Stimulated activated naive CD8-positive, alpha-beta T cell treated with anti-CD3 and anti-CD28 coated beads, Interleukin-15, Interleukin-2, amounts not matched to agents 100 ng/mL and 50 ng/mL, for 24 hours (primary cell): Measurements from ENCODE around the gene ACOX1.

Source experiments
- H3K27ac Mint-ChIP-seq: one replicate; pipeline ENCODE4 v1.8.0; 2021; ENCODE audit warnings: mild to moderate bottlenecking, mixed read lengths
- H3K27me3 Mint-ChIP-seq: one replicate; pipeline ENCODE4 v1.8.0; 2021; ENCODE audit warnings: mixed read lengths
- H3K36me3 Mint-ChIP-seq: one replicate; pipeline ENCODE4 v1.8.0; 2021; ENCODE audit warnings: low read depth, mixed read lengths
- H3K4me1 Mint-ChIP-seq: one replicate; pipeline ENCODE4 v1.8.0; 2021; ENCODE audit warnings: low read depth, mixed read lengths
- H3K4me3 Mint-ChIP-seq: one replicate; pipeline ENCODE4 v1.8.0; 2021; ENCODE audit warnings: mild to moderate bottlenecking, mixed read lengths
- H3K9me3 Mint-ChIP-seq: one replicate; pipeline ENCODE4 v1.8.0; 2021; ENCODE audit warnings: mixed read lengths

ACOX1 gene

DNA sequence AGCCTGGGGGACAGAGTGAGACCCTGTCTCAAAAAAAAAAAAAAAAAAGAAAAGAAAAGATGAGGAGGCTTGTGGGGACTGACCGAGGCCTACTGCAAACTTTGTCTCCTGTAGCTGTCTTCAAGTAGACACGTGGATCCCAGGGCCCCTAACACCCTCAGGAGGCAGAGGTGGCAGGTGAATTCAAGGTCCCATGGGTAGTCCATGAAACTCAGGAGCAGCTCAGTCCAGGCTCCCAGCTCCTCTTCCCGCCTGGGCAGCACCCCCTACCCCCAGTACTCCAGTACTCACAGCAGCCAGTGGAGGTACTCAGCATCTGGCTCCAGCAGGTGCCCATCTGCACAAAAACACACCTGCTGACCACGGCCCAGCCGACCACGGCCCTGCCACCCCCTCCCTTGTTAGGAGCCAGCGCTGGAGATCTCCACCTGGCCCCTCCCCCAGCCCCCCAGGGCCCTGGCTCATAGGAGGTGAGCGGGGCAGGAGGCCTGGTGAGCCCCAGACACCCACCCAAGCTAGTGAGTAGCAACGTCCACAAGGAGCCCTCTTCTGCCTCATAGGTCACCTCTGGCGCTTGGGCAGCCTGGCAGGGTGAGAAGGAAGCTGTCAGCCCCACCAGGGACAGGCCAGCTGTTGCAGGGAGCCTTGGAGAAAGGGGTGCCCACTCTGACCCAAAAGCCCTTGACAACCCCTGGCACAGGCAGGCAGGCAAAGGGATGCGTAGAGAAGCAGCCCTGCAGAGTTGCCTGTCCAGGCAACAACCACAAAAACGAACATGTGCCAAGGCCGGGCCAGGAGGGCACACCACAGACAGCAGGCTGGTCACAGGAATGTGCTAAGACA, 78.1 kb downstream of the ACOX1 start:
- H3K4me1 Mint-ChIP-seq = peaks cover 24% of the 10 kb centered on the region
- no peaks in the 10 kb centered on the region for H3K9me3 Mint-ChIP-seq
- no peaks in the 10 kb centered on the region for H3K27me3 Mint-ChIP-seq
- peaks cover 29% of the 10 kb centered on the region for H3K36me3 Mint-ChIP-seq
- no peak overlapping the region for H3K4me3 Mint-ChIP-seq
- H3K27ac Mint-ChIP-seq = no peak overlapping the region

GRCh38 chr17:75899767-75900468, 79.0 kb downstream of the ACOX1 start:
- Mint-ChIP-seq H3K4me3 (no peak overlapping the region), H3K36me3 (peaks cover 37% of the 10 kb centered on the region), H3K27me3 (no peaks in the 10 kb centered on the region), H3K27ac (no peak overlapping the region), H3K4me1 (peaks cover 27% of the 10 kb centered on the region), H3K9me3 (no peaks in the 10 kb centered on the region)

DNA sequence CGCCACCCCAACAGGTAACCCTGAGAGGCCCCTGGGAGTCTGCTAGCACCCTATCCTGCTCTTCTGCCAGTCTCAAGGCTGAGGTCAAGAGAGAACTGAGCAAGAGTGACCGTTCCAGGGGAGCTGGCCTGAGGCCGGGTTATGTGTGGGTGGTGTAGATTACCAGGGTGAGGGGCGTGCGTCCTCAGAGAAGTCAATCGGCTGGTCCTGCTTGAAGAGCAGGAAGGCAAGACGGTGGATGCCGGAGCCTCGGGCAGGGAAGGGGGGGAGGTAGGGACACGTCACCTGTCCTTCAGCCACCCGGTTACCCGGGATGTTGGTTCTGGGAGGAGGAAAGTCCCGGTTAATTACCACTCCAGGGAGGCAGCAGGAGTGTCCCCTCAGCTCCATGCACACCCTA, 79.6 kb downstream of the ACOX1 start:
- no peak overlapping the region for H3K27ac Mint-ChIP-seq
- no peaks in the 10 kb centered on the region for H3K27me3 Mint-ChIP-seq
- no peak overlapping the region for H3K4me3 Mint-ChIP-seq
- H3K9me3 Mint-ChIP-seq = no peaks in the 10 kb centered on the region
- peaks cover 28% of the 10 kb centered on the region for H3K4me1 Mint-ChIP-seq
- peaks cover 38% of the 10 kb centered on the region for H3K36me3 Mint-ChIP-seq

GRCh38 chr17:75898791-75899190, 80.2 kb downstream of the ACOX1 start:
- Mint-ChIP-seq H3K27ac (no peak overlapping the region), H3K4me3 (no peak overlapping the region), H3K27me3 (no peaks in the 10 kb centered on the region), H3K4me1 (peaks cover 30% of the 10 kb centered on the region), H3K36me3 (peaks cover 40% of the 10 kb centered on the region), H3K9me3 (no peaks in the 10 kb centered on the region)

DNA sequence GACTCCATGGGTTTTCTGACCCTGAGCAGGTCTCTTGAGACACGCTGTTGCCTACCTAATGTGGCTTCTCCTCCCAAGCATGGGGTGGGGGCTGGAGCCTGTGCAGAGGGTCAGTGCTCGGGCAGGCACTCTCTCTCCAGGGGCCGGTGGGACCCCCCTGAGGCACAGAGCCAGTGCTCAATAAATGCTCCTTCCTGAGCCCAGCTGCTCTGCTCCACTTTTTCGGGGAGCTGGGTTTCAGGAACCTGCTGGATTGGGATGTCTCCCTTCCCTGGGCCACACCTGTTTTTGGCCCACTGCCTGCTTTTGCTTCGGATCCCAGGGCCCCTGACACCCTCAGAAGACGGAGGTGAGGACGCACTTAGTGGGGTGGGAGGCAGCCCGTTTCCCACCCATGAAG, 80.9 kb downstream of the ACOX1 start:
- peaks cover 41% of the 10 kb centered on the region for H3K36me3 Mint-ChIP-seq
- H3K4me3 Mint-ChIP-seq = peak overlapping the region; percentile 54
- peaks cover 25% of the 10 kb centered on the region for H3K4me1 Mint-ChIP-seq
- no peak overlapping the region for H3K27ac Mint-ChIP-seq
- no peaks in the 10 kb centered on the region for H3K9me3 Mint-ChIP-seq
- no peaks in the 10 kb centered on the region for H3K27me3 Mint-ChIP-seq

DNA sequence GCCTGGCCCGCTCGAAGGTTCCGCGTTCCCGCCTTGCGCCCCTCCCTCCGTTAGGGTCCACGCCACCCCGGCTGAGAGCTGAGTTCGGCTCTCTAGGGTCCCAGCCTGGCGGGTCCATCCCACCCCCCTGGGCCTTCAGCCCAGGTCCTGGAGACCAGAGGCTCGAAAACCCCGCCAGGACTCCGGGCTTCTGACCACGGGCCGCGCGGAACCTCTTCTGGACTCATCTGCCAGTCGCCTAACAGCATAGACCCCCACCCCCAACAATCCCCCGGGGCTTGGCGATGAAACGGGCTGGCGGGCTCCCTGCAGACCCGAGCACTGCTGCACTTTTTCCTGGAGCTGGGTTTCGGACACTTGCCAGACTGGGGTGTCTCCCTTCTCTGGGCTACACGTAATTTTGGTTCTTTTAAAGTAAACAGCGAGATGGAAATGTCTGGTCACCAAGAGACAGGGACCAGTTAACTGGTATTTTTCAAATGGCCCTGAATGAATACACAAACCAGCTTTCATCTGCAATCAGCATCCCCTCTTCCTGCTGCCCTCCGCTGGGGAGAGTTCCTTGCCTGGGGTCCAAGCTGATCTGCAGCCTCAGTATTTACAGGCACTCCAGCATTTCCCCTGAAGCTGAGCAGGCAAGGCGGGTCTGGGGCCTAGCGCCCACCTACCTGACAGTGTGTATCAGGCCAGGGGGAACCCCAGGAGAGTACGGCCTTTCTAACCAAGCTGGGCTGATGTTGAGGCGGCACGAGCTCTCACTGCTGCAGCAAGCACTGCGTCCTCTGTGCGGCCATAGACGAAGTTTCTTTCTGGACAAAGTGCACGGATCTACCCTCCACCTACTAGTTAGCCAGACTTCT, 81.6 kb downstream of the ACOX1 start:
- Mint-ChIP-seq H3K36me3 (peaks cover 41% of the 10 kb centered on the region), H3K27ac (peak overlapping the region; percentile 80), H3K9me3 (no peaks in the 10 kb centered on the region), H3K4me3 (peak overlapping the region; percentile 54), H3K4me1 (peaks cover 23% of the 10 kb centered on the region), H3K27me3 (no peaks in the 10 kb centered on the region)

- peak within 1 kb of the TSS; percentile 86 for H3K4me3 Mint-ChIP-seq
- no peaks in the 10 kb centered on the region for H3K27me3 Mint-ChIP-seq
- H3K9me3 Mint-ChIP-seq = no peaks in the 10 kb centered on the region
- H3K27ac Mint-ChIP-seq = peak within 1 kb of the TSS; percentile 89
- H3K36me3 Mint-ChIP-seq = peaks cover 41% of the 10 kb centered on the region
- peaks cover 23% of the 10 kb centered on the region for H3K4me1 Mint-ChIP-seq
These were observed 82.4 kb downstream of the ACOX1 start, which contains the start of gene TRIM65 for GRCh38 chr17:75896415-75897159. Gene TRIM65 (minus strand): TSS chr17:75896951. CDS start chr17:75896937, 14 bp downstream.

GRCh38 chr17:75895370-75896155, 83.4 kb downstream of the ACOX1 start:
- peaks cover 24% of the 10 kb centered on the region for H3K4me1 Mint-ChIP-seq
- peak overlapping the region; percentile 89 for H3K27ac Mint-ChIP-seq
- no peaks in the 10 kb centered on the region for H3K27me3 Mint-ChIP-seq
- H3K4me3 Mint-ChIP-seq = peak overlapping the region; percentile 86
- no peaks in the 10 kb centered on the region for H3K9me3 Mint-ChIP-seq
- peaks cover 38% of the 10 kb centered on the region for H3K36me3 Mint-ChIP-seq

DNA sequence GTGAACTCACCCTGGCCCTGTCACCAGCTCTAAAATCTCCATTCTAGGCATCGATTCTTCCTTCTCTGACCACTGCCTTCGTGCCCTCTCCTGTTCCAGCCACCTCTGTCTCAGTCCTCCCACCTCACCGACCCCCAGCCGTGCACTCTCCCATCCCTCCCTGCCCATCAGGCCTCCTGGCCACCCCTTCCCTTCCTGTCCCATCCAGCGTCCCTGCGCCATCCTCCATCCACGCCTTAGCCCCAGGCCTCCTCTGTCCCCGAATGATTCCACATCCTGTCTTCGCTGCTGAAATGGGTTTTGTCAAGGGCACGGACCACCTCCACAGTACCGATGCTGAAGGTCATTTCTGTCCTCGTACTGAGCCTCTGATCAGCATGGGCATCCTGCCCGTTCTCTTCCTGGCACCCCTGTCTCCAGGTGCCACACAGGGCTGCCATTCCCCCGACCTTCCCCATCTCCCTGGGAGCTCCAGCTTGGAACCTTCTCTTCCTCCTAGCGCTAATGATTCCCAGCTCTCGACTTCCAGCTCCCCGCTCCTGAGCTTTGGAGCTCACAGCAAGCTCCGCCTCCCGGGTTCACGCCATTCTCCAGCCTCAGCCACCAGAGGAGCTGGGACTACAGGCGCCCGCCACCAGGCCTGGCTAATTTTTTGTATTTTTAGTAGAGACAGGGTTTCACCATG, 84.8 kb downstream of the ACOX1 start:
- Mint-ChIP-seq H3K4me3 (peak overlapping the region; percentile 23), H3K4me1 (peaks cover 38% of the 10 kb centered on the region), H3K27me3 (no peaks in the 10 kb centered on the region), H3K9me3 (no peaks in the 10 kb centered on the region), H3K36me3 (peaks cover 42% of the 10 kb centered on the region), H3K27ac (peak overlapping the region; percentile 81)

- peaks cover 40% of the 10 kb centered on the region for H3K4me1 Mint-ChIP-seq
- no peaks in the 10 kb centered on the region for H3K27me3 Mint-ChIP-seq
- no peaks in the 10 kb centered on the region for H3K9me3 Mint-ChIP-seq
- peaks cover 35% of the 10 kb centered on the region for H3K36me3 Mint-ChIP-seq
- H3K27ac Mint-ChIP-seq = peak overlapping the region; percentile 81
- peak overlapping the region; percentile 23 for H3K4me3 Mint-ChIP-seq
These were observed 85.5 kb downstream of the ACOX1 start for GRCh38 chr17:75893305-75894048.

GRCh38 chr17:75892556-75893224, 86.3 kb downstream of the ACOX1 start:
- H3K9me3 Mint-ChIP-seq = no peaks in the 10 kb centered on the region
- H3K27me3 Mint-ChIP-seq = no peaks in the 10 kb centered on the region
- H3K36me3 Mint-ChIP-seq = peaks cover 31% of the 10 kb centered on the region
- H3K27ac Mint-ChIP-seq = no peak overlapping the region
- no peak overlapping the region for H3K4me3 Mint-ChIP-seq
- H3K4me1 Mint-ChIP-seq = peaks cover 39% of the 10 kb centered on the region
